ENCODE results near the gene METTL2A. TPM values are rescaled to one million over a fixed set of nuclear protein-coding genes. Genes with fewer than 3 reads are reported as not detected.
"Not testable (repeated sequence)": the region's sequence is repeated elsewhere in the genome, so short reads cannot be mapped to it uniquely, and the experiment has no call there.

Gene METTL2A, protein sequence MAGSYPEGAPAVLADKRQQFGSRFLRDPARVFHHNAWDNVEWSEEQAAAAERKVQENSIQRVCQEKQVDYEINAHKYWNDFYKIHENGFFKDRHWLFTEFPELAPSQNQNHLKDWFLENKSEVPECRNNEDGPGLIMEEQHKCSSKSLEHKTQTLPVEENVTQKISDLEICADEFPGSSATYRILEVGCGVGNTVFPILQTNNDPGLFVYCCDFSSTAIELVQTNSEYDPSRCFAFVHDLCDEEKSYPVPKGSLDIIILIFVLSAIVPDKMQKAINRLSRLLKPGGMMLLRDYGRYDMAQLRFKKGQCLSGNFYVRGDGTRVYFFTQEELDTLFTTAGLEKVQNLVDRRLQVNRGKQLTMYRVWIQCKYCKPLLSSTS
- total RNA-seq (17.4 and 26.1 TPM in 2 replicates), polyA plus RNA-seq (24.2 and 30.8 TPM in 2 replicates)

DNA sequence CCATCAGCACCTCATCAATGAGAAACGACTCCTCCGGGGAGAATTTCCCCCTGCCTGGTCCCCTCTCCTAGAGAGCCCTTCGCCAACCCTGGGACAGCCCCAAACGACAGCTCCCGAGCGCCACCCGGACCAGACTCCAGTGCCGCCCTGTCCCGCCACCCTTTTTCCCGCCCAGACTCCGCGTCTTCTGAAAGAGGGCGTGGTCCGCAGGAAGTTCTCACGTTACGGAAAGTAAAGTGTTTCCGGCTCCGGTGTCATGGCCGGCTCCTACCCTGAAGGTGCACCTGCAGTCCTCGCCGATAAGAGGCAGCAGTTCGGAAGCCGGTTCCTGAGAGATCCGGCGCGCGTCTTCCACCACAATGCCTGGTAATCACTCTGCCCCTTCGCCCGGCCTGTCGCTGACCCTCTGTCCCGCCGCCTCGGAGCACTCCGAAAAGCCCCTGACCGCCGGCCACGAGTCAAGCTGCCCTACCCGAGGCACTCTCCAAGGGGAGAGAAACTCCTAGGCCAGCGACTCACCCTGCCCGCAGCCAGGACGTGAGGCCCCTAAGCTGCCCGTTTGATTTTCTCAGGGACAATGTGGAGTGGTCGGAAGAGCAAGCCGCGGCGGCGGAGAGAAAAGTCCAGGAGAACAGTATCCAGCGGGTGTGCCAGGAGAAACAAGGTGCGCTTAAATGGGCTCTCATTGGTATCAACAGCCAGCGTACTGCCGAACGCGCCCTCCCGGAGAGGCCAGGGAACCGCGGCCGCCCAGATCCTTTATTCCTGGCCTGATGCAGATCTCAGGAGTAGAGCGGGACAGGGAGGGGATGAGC, at the start of gene METTL2A:
Gene METTL2A, plus strand, starts transcription at position 251 of the 815 bp plus-strand sequence. Its CDS starts 6 bp downstream, at position 257.
- not testable (repeated sequence) for H3K9me3 ChIP-seq (ENCODE audit: low read depth); H3K4me1 ChIP-seq (ENCODE audit: low read depth); H3K36me3 ChIP-seq; H3K27me3 ChIP-seq
- H3K4me3 ChIP-seq, result peak within 1 kb of the TSS; percentile 90
- peak within 1 kb of the TSS; percentile 92 for H3K27ac ChIP-seq
- DNase-seq (ENCODE audit: low read depth in 1 of 2, low spot score in 1 of 2), result peak; percentile 74 to 94

DNA sequence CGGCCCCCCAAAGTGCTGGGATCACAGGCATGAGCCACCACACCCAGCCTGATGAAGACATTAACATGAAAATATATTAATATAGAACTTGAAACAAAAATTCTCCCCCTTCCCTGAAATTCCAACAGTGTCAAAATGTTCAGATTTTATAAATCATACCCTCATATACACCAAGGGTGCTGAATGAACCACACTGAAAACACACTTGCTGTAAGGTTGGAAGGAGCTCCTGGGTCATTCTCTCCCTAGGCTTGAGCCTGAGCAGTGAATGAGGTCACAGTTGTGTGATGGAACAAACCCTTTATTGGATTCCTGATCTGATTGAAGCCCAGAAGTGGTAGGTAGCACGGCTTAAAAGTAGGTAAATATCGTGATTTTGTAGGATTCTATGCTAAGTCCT, 43.4 kb upstream of the METTL2A start, which contains the start of gene EFCAB3:
Gene EFCAB3, plus strand, starts transcription at position 301 of the 400 bp plus-strand sequence. CDS start 2,427 bp downstream, outside the sequence.
- TF ChIP-seq CTCF (IDR thresholded peaks at IDR 0.05; ENCODE audit: low read depth, low read length), result no peak

DNA sequence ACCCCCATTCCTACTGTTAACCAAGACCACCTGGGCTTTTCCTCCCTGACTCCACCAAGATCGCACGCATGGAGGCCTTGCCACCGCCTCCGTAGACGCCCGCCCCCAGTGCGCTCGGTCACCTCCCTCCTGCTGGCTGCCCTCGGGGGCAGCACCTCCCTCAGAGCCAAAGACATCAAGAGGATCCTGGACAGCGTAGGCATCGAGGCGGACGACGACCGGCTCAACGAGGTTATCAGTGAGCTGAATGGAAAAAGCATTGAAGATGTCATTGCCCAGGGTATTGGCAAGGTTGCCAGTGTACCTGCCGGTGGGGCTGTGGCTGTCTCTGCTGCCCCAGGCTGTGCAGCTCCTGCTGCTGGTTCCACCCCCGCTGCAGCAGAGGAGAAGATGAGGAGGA, 42.1 kb upstream of the METTL2A start:
- Histone ChIP-seq H3K4me1 (ENCODE audit: low read depth) (no peaks in the 10 kb centered on the region), H3K27me3 (peaks cover 21% of the 10 kb centered on the region), H3K4me3 (no peak overlapping the region), H3K27ac (no peak overlapping the region), H3K36me3 (no peaks in the 10 kb centered on the region), H3K9me3 (ENCODE audit: low read depth) (no peaks in the 10 kb centered on the region)
- DNase-seq (ENCODE audit: low read depth in 1 of 2, low spot score in 1 of 2), result no peak
- no peak for TF ChIP-seq CTCF (IDR thresholded peaks at IDR 0.05; ENCODE audit: low read depth, low read length)

More for the DNA sequence above, 43.4 kb upstream of the METTL2A start, which contains the start of gene EFCAB3:
- H3K27me3 ChIP-seq, result peaks cover 26% of the 10 kb centered on the region
- H3K4me1 ChIP-seq (ENCODE audit: low read depth), result no peaks in the 10 kb centered on the region
- no peak within 1 kb of the TSS for H3K27ac ChIP-seq
- H3K4me3 ChIP-seq, result no peak within 1 kb of the TSS
- no peak for DNase-seq (ENCODE audit: low read depth in 1 of 2, low spot score in 1 of 2)
- H3K9me3 ChIP-seq (ENCODE audit: low read depth), result no peaks in the 10 kb centered on the region
- H3K36me3 ChIP-seq, result no peaks in the 10 kb centered on the region

- Histone ChIP-seq H3K9me3 (ENCODE audit: low read depth) (no peaks in the 10 kb centered on the region), H3K36me3 (no peaks in the 10 kb centered on the region)
Measured at GRCh38 chr17:62388856-62389255, 34.8 kb upstream of the METTL2A start.

DNA sequence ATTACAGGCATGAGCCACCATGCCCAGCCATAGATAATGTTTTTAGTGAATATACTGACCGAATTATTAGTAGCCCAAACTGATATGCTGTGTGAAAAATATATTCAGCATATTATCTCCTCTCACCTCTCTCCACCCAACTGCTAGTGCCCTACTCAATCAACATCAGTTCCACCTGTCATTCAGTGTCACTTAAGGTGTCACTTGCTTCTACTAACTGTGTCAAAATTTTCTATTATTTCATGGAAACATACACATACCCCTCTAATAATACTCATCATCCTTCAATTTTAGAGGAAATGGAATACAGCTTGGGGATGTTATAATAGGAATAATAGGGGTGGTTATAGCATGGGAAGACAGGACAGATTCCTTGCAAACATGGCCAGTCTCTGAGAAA, 30.8 kb upstream of the METTL2A start:
- H3K4me3 ChIP-seq, result no peak overlapping the region
- H3K36me3 ChIP-seq, result no peaks in the 10 kb centered on the region
- TF ChIP-seq CTCF (IDR thresholded peaks at IDR 0.05; ENCODE audit: low read depth, low read length), result no peak
- DNase-seq (ENCODE audit: low read depth in 1 of 2, low spot score in 1 of 2), result no peak
- H3K4me1 ChIP-seq (ENCODE audit: low read depth), result no peaks in the 10 kb centered on the region
- peaks cover 4% of the 10 kb centered on the region for H3K27me3 ChIP-seq
- H3K9me3 ChIP-seq (ENCODE audit: low read depth), result no peaks in the 10 kb centered on the region
- no peak overlapping the region for H3K27ac ChIP-seq

More at GRCh38 chr17:62388856-62389255, 34.8 kb upstream of the METTL2A start:
- no peak for DNase-seq (ENCODE audit: low read depth in 1 of 2, low spot score in 1 of 2)
- peaks cover 4% of the 10 kb centered on the region for H3K27me3 ChIP-seq
- TF ChIP-seq CTCF (IDR thresholded peaks at IDR 0.05; ENCODE audit: low read depth, low read length), result no peak
- H3K27ac ChIP-seq, result no peak overlapping the region
- H3K4me3 ChIP-seq, result no peak overlapping the region
- H3K4me1 ChIP-seq (ENCODE audit: low read depth), result no peaks in the 10 kb centered on the region

All from cardiac muscle cell (in vitro differentiated cells and primary cell).